HG03342 (cell line): Measurements from ENCODE around the gene JDP2.

Source experiments
- ATAC-seq: cut with Tn5 transposase; IDR thresholded peaks from one replicate; pipeline ENCODE4 v1.9.1; 2021; ENCODE audit warnings: mild to moderate bottlenecking, moderate library complexity; ENCODE audit not compliant: unreplicated experiment

Gene JDP2

DNA sequence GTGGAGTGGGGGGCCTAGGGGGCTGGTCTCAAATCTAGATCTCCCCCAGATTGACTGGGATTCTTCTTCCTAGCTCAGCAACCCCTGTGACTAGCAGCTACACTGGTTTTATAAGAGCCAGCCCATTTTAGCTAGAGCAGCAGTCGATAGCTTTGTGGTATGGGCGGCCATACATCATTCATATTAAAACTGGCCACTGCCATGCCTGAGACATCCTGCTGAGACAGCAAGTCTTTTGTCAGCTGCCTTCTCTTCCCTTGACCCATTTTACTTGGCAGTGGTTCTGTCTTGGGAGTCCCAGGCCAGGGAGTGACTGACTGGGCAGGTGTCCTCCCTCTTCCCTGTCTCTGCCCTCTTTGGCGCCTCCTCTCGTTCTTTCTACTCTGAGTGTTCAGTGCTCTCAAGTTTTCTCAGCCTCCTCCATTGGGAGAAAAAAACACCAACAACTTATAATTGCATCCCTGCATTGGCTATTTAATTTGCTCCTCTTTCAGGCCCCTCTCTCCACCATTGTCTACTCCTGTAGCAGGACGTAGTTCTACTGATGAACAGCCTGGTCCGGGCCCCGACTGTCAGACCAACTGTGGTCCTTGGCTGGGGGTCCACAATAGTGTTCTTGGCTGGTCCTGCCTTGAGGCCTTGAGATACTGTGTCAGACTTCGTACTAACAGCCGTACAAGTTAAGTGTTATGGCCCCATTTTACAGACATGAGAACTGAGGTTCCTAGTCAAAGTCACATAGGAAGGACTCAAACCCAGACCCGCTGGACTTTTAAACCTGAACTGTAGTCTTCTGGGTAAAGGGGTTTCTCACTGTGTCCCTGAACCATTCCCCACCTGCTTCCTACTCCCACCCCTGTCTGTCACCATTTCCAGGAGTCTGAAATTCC, 18.3 kb upstream of the JDP2 start:
- ATAC-seq = no peak

GRCh38 chr14:75411214-75411540, 16.6 kb upstream of the JDP2 start:
- ATAC-seq = no peak

GRCh38 chr14:75413013-75413412, 14.8 kb upstream of the JDP2 start:
- no peak for ATAC-seq

DNA sequence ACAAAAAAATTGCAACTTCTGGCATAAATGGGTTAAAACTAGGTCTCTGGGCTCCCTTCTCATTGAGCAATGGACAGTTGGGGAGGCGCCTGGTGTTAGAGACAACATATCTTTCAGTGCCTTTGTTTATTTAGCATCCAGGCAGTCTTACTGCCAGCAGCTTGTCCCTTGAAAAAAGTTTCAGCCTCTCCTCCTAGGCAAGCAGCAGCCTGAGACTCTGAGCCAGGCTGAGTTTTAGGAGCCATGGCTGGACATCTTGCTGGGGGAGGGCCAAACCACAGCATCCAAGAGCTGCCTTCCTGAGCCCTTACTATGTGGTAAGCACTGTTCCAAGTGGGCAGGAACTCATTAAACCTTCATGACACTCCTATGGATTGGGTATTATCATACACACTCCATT, 10.1 kb upstream of the JDP2 start:
- no peak for ATAC-seq

DNA sequence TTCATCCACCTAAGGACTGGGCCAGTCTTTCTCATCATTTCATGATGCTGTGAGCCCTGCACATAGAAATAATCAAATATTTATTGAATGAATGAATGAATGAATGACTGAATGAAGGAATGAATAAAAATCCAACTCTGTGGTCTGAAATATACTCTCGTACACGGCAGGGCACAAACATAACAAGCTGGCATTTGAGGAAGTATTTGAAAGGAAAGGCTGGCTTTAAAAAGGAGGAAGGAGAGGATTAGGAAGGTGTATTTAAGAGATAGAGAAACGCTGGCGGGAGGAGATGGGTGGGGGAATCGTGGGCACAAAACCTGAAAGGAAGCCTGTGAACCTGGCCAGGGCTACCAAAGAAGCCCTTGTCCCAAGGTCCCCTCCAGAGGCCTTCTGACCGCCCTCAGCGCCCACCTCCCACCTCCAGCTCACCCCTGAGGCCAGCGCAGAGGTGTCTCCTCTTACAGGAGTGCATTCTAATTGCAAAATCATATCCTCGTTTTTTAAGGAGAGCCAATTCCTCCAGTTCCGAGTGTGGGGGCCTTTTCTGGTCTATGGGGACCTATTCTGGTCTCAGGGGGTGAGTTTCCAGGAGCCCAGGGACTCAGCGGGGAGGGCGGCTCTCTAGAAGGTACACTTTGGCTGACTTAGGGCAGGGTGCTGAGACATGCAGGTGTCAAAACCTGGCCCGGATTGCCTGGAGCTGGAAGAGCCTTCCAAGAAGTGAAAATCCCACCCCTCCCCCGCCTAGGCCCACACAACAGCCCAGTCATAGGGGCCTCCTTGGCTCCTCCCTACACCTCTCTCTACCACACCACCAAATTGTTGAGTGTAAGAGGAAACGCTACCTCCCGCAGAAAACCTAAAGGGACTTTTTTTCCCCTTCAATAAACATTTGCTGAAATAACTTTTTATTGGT, 8.7 kb upstream of the JDP2 start:
- peak; percentile 71 for ATAC-seq

- ATAC-seq = no peak
Observed at GRCh38 chr14:75422169-75422568, 5.7 kb upstream of the JDP2 start.

- no peak for ATAC-seq
Observed at GRCh38 chr14:75424496-75424895, 3.3 kb upstream of the JDP2 start.

- no peak for ATAC-seq
Observed at GRCh38 chr14:75425446-75425845, 2.4 kb upstream of the JDP2 start.

- ATAC-seq = peak; percentile 62
Observed at GRCh38 chr14:75426332-75427125, 1.3 kb upstream of the JDP2 start.

- ATAC-seq = peak; percentile 27
Observed at GRCh38 chr14:75427126-75427481, 718 bp upstream of the JDP2 start.

GRCh38 chr14:75428230-75429104, 645 bp downstream of the JDP2 start:
- ATAC-seq = peak; percentile 15

DNA sequence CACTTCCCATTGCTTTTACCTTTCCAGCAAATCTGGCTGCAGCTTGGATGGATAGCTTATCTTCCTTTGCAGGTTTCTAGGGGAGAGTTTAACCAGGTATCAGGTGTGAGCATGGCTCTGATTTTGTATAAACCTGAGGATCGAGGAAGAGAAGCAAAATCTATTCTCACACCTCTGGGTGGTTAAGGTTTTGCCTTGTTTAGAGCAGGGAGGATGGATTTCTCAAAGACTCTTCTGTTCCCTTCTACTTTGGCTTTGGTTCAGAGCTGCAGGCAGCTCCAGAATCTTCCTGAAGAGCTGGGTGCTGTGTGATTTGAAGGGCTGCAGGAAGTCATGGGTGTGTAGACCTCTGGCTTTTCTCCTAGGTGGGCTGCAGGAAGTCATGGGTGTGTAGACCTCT, 1.7 kb downstream of the JDP2 start:
- no peak for ATAC-seq

DNA sequence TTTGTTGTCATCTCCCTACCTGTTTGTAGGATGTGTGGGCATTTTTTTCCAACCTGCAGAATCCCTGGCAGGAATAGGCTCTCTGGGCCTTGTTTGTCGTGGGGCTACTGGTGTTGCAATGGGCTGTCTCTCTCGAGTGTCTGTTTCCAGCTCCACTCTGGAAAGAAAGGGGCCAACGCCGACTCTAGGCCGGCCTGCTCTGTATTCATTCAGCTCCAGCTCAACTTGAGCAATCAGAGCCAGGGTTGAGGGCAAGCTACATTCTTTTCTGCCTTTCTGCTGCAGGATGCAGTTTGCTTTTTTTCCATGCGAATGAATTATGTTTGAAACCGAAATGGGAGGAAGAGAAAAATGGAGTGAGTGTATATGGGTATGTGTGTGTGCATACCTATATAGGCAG, 2.3 kb downstream of the JDP2 start:
- no peak for ATAC-seq

DNA sequence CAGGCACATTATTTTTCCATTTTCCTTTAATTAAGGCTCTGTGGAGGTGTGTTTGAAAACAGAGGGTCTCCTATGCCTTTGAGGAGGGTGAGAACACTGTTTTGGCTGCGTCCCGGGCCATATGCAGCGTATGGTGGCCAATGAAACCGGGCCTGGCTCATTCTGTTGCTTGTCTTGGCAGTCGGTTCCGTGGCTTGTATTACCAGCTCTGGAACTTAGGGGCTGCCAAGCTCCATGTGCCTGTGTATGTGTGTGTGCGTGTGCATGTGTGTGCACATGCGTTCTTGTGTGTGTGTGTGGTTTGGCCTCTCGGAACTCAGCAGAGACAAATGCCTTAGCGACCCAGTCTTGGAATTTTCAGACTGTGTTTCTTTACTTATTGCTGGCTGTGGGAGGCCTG, 2.7 kb downstream of the JDP2 start:
- no peak for ATAC-seq

GRCh38 chr14:75430976-75431375, 3.2 kb downstream of the JDP2 start:
- ATAC-seq = no peak

DNA sequence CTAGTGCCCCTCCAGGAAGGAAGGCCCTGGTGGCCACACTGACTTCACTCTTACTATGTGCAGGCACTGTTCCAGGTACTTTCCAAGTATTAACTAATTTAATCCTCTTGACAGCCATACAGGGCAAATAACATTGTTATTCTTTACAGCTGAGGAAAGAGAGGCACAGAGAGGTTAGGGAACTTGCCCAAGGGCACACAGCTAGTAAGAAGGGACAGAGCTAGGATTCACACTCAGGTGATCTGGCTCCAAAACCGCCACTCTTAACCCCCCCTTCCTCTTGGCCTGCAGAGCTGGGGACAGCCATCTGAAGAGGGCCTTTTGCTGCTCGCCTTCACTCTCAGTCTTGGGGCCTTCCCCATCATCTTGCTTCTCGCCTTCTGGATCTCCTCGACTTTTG, 4.0 kb downstream of the JDP2 start:
- ATAC-seq = no peak

- no peak for ATAC-seq
Observed at GRCh38 chr14:75432411-75432810, 4.6 kb downstream of the JDP2 start.

DNA sequence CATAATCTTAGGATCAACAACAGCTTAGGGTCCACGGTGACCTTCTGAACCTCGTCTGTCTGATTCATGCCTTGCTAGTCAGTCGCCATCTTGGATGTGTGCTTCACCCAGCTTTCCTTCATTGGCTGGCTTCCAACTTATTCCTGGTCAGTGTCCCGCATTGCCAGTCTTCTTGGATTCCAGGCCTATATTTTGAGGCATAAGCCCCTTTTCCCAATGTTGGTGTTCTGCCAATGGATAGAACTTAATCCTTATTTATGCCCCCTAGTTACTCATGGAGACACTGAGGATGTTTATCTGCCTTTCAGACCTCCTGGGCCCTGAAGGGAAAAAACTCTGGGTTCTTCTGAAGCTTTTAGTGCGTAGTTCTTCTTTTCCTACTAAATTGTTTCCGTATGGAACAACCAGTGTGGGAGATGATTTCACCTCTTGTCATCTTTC, 5.8 kb downstream of the JDP2 start:
- ATAC-seq = no peak

DNA sequence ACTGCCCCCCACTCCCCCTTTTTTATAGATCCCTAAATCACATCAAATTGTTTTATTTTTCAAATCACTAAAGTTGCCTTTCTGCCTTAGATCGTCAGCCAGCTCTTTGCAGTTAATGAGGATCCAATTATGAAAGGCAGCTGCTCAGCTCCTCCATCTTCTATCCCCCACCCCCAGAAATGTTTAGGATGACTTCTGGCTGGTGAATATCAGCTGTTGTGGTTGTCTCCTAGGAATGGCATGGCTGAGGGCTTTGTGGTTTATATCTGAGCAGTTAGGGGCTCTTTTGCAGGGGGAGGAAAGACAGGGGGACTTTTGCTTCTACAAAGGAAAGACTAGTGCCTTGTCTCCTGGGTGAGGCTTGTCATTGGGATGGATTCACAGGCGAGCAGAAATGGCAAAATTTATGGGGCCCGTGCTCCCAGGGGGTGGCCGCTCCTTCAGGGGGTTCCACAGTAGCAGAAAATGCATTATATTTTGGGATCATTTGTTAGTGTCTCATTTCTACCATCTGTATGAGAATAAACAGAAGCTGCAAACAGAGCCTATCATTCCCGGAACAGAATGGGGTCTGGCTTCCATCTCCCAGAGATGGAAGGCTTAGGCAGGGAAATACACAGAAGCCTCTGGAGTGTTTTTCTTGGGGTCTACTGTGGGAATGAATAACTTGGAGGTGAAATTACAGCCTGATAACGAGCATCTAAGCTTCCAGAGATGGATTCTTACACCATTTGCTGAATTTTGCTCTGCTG, 6.5 kb downstream of the JDP2 start:
- no peak for ATAC-seq

DNA sequence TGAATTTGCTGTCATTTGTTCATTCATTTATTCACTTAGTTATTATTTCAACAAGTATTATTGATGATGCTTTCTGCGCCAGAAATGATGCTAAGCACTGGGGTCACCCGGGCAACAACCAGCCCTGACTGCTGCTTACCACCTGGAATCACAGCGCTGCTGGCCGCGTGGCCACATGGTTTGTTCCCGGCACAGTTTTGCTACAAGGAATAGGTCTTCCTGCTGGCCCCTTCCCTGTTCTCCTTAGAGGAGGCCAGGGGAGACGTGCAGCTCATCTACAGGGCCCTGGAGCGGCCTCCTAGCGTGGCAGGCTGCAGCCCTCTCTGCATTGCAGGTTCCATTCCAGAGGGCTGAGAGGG, 7.0 kb downstream of the JDP2 start:
- ATAC-seq = no peak
